T-helper 9 cell (primary cell): ENCODE measurements around the gene IQCC.
A peak's percentile ranks its signal among the peaks of the same experiment; 100 is the strongest.
"Not testable (repeated sequence)": the region's sequence is repeated elsewhere in the genome, so short reads cannot be mapped to it uniquely, and the experiment has no call there.

Source experiments
- DNase-seq: peaks from one replicate; pipeline ENCODE4 v3.0.0-alpha.2; 2020
- total RNA-seq, 2 donors: gene quantifications; one replicate each; lab custom pipeline; 2026; lab: John Stamatoyannopoulos, UW

Gene IQCC
- total RNA-seq, result 3.8 to 8.0 reads per million in 2 donors

DNA sequence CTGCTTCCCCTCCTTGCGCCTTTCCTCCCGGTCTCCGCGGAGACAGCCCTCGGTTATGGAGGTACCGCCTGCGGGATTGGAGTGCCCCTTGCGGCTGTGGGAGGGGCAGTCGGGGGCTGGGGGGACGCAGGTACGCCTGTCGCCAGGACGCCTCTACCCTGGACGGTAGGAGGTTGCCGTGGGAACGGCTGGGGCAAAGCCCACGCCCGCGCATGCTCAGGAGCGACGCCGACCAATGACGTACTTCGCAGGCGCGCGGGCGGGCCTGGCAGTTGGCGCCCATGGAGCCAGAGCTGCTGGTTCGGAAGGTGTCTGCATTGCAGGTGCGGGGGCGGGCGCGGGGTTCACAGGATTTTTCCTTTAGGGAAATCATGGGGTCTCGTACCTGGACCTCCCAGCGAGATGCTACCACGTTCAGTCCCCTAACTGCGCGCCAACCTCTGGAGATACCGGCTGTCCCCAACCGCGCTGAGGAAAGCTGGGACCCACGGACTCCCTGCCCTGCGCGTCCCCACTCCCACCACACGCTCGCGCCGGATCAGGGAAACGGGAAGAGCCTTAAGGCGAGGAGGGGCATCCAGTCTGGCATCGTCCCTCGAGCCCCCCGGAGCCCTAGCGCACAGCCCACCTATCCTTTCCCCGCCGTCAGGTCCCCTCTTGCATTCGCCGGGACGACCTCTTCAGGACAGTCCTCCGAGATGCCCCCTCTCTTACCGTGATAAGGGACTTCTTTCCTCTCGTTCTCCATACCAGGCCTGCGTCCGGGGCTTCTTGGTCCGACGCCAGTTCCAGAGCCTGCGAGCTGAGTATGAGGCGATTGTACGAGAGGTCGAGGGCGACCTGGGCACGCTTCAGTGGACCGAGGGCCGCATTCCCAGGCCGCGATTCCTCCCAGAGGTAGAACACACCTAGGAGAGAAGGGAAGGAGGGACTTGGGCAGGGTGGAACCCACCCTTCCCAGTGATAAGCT, at the start of gene IQCC:
IQCC (plus strand) TSS at position 271 of the 970 bp plus-strand sequence; CDS start at position 282, 11 bp downstream.
- DNase-seq, result peak; percentile 83

DNA sequence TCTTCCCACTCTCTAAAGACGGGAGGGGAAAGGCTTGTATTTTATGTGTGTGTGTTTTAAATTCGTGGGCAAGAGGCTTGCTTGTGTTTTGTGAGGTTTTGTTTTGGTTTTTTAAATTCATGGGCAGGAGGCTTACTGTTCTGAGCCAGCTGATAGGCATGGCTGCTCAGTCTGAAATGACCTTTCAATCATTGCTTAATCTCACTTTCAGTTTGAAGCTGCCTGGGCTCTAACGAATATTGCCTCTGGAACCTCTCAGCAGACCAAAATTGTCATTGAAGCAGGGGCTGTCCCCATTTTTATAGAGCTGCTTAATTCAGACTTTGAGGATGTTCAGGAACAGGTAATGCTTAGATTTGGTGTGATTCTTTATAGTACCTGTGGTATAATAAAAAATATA, 46.3 kb upstream of the IQCC start:
- DNase-seq, result no peak

GRCh38 chr1:32163405-32163804, 42.1 kb upstream of the IQCC start:
- no peak for DNase-seq

DNA sequence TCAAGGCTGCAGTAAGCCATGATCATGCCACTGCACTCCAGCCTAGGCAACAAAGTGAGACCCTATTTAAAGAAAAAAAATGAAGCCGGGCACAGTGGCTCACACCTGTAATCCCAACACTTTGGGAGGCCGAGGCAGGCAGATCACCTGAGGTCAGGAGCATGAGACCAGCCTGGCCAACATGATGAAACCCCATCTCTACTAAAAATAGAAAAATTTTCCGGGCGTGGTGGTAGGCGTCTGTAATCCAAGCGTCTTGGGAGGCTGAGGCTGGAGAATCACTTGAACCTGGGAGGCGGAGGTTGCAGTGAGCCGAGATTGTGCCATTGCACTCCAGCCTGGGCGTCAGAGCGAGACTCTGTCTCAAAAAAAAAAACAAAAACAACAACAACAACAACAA, 39.8 kb upstream of the IQCC start:
- DNase-seq, result not testable (repeated sequence)

GRCh38 chr1:32170991-32171390, 34.5 kb upstream of the IQCC start:
- no peak for DNase-seq

DNA sequence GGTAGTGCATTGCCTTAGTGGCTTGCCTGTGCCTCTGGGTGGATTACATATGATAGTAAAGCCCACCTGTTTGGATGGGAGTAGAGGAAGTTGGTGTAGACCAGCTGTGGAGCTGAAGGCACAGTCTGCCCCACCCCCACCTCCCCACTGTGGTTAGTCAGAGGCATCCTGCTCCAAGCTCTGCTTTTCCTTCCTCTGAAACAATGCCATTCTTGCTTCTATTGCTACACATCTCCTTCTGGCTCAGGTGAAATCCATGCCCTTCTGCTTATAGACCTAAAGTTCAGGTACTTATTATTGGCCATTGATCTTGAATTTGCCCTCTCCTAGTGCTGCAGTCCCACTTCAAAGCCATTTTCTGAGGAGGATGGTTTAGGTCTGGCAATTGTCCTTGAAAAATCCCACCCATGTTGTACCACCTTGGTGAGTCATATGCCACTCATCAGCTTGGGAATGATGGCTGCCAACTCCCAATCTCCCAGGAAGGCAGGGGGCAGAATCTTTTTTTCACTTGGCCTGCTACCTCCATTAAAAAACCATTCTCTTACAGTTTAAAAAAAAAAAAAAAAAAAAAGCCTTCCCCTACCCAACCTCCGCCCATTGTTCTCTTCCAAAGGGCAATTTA, 32.7 kb upstream of the IQCC start:
- DNase-seq, result no peak

GRCh38 chr1:32178380-32179192, 26.9 kb upstream of the IQCC start:
- DNase-seq, result no peak

DNA sequence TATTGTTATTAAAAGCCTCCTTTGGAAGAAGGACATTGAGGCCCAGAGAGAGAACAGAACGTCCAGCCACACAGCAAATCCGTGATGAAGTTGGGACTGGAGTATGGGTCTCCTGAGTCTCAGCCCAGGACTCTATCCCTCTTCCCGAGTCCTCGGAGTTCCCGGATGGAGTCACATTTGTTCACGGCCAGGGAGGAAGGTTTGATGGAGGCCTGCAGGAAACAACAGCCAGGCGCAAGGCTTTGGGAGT, 26.4 kb upstream of the IQCC start:
- no peak for DNase-seq

GRCh38 chr1:32179443-32180185, 25.9 kb upstream of the IQCC start, which contains the start of gene TXLNA:
Gene TXLNA, plus strand, starts transcription at chr1:32179675. Its CDS starts 671 bp downstream, at chr1:32180346.
- DNase-seq, result peak; percentile 79

GRCh38 chr1:32180186-32181060, 25.0 kb upstream of the IQCC start:
- no peak for DNase-seq

GRCh38 chr1:32181065-32181464, 24.4 kb upstream of the IQCC start:
- DNase-seq, result no peak

DNA sequence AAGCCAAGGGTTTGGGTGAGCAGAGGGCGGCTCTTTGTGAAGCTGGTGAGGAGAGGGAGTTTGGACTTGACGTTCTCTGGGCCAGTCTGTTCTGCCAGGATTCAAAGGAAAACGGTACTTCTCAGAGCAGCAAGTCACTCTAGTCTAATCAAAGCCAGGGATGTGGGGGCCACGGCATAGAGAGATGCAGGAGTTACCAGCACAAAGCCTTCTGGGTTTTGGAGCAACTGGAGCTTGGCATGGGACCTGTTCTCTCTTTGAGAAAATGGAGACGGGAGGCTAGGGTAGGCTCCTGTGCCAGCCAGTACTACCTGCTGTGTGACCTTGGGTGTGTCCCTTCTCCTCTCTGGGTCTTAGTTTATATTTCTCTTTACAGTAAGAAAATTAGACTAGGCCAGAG, 23.9 kb upstream of the IQCC start:
- no peak for DNase-seq

GRCh38 chr1:32182060-32182459, 23.4 kb upstream of the IQCC start:
- no peak for DNase-seq

- DNase-seq, result no peak
Measured at GRCh38 chr1:32184650-32185049, 20.8 kb upstream of the IQCC start.

DNA sequence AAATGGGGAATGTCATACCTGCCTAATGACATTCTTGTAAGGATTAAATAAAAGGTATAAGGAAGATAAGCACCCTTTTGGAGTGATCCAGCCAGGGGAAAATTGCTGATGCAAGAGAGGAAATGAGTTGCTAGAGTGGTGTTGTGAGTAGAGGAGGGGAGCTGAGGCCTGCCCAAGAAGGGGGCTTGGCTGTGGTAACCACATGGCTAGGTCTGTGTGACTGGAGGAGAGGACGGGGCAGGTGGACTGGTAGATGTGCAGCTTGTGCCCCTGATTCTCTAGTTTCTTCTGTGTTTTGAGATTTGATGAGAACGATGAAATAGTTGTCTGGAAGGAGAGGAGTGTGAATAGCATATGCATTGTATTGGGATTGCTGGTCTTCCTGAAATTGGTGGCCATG, 19.4 kb upstream of the IQCC start:
- no peak for DNase-seq

- no peak for DNase-seq
Measured at GRCh38 chr1:32186491-32186890, 19.0 kb upstream of the IQCC start.

- no peak for DNase-seq
Measured at GRCh38 chr1:32187850-32188249, 17.6 kb upstream of the IQCC start.

DNA sequence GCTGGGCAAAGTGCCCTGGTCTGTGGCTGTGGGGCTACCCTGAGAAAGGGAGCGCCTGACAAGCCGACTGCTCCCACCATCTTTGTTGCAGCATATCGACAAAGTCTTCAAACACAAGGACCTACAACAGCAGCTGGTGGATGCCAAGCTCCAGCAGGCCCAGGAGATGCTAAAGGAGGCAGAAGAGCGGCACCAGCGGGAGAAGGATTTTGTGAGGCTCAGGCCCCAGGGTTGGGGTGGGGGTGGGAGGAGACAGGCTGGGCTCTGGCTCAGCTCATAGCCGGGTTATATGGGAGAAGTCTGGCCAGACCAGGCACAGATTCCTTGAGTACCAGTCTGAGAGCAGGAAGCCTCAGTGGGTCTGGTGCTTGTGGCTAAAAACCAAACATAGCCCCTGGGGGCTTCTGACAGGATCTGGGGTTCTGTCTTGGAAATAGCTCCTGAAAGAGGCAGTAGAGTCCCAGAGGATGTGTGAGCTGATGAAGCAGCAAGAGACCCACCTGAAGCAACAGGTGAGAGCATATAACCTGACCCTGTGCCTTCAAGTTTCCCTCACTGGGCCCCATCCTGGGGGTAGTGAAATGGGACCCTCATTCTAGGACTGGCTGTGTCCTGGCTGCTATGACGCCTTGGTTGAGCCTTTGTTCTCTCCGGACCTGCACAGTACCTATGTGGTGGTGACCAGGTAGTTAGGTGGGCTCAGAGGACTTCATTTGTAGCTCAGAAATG, 13.1 kb upstream of the IQCC start:
- no peak for DNase-seq

GRCh38 chr1:32194984-32195383, 10.5 kb upstream of the IQCC start:
- no peak for DNase-seq

- DNase-seq, result no peak
Measured at GRCh38 chr1:32195531-32195930, 9.9 kb upstream of the IQCC start.
